Esophagus squamous epithelium (tissue), 4 donors: ENCODE measurements around the gene ZHX3.

Experiments
- POLR2A ChIP-seq, 4 donors: fragments of 450-650 bp; IDR thresholded peaks; one replicate each; pipeline ENCODE4 v1.6.1; 2017; ENCODE audit warnings: antibody characterized with exemption in 4 of 4, mild to moderate bottlenecking in 4 of 4, moderate library complexity in 3 of 4
- TF ChIP-seq, protein P1 (sequence below), 6 experiments: fragments of 450-650 bp in 4 of 6; fragments of 200-600 bp in 2 of 6; sonication (generic) in 2 of 6; IDR thresholded peaks; one replicate each; pipeline ENCODE4 v1.5.1; 2016 to 2019; ENCODE audit warnings: antibody characterized with exemption in 6 of 6, mild to moderate bottlenecking in 4 of 6, moderate library complexity in 4 of 6

GRCh38 chr20:41242352-41242751, 75.2 kb downstream of the ZHX3 start:
- TF ChIP-seq, protein P1, sequence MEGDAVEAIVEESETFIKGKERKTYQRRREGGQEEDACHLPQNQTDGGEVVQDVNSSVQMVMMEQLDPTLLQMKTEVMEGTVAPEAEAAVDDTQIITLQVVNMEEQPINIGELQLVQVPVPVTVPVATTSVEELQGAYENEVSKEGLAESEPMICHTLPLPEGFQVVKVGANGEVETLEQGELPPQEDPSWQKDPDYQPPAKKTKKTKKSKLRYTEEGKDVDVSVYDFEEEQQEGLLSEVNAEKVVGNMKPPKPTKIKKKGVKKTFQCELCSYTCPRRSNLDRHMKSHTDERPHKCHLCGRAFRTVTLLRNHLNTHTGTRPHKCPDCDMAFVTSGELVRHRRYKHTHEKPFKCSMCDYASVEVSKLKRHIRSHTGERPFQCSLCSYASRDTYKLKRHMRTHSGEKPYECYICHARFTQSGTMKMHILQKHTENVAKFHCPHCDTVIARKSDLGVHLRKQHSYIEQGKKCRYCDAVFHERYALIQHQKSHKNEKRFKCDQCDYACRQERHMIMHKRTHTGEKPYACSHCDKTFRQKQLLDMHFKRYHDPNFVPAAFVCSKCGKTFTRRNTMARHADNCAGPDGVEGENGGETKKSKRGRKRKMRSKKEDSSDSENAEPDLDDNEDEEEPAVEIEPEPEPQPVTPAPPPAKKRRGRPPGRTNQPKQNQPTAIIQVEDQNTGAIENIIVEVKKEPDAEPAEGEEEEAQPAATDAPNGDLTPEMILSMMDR (IDR thresholded peaks at IDR 0.05) = no peak
- no peak for TF ChIP-seq POLR2A (IDR thresholded peaks at IDR 0.05)
